ENCODE results near the gene DPY19L3.

DPY19L3 gene

GRCh38 chr19:32530773-32531172 lies 125.2 kb downstream of the DPY19L3 start:
- no peak for TF ChIP-seq CTCF (IDR thresholded peaks at IDR 0.05; ENCODE audit: insufficient read depth, low read depth, low read length, missing control alignments)
- DNase-seq (ENCODE audit: low read depth): no peak
- H3K4me3 ChIP-seq (ENCODE audit: low read length): no peak overlapping the region

- no peak for TF ChIP-seq CTCF (IDR thresholded peaks at IDR 0.05; ENCODE audit: insufficient read depth, low read depth, low read length, missing control alignments)
- no peak overlapping the region for H3K4me3 ChIP-seq (ENCODE audit: low read length)
- no peak for DNase-seq (ENCODE audit: low read depth)
Measured at GRCh38 chr19:32532233-32532632, 126.7 kb downstream of the DPY19L3 start.
